Activated naive CD4-positive, alpha-beta T cell treated with Interleukin-2 at 50 U/mL for 16 hours (primary cell): ENCODE measurements around the gene BBS12.
"Not testable (repeated sequence)": the region's sequence is repeated elsewhere in the genome, so short reads cannot be mapped to it uniquely, and the experiment has no call there.

Experiments
- DNase-seq: peaks from one replicate; pipeline ENCODE4 v3.0.0-alpha.2; 2020

Gene BBS12

GRCh38 chr4:122766353-122766705 lies 33.8 kb downstream of the BBS12 start:
- DNase-seq, result no peak

DNA sequence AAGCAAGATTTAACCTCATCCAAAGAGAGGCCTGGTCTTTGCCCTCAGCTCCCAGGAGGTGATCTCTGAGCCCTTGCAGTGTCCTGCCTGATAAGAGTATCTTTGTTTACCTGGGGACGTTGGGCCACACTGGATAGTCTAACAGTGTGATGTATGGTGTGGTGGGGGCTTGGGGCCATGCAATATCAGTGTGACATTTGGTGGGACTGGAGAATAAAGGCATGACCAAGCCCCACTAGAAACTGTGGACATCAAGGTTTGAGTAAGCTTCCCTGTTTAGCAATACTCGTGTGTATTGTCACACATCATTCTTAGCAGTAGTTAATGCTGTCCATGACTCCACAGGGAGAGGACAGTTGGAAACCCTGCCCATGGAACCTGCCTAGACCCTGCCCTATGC lies 34.4 kb downstream of the BBS12 start:
- no peak for DNase-seq

DNA sequence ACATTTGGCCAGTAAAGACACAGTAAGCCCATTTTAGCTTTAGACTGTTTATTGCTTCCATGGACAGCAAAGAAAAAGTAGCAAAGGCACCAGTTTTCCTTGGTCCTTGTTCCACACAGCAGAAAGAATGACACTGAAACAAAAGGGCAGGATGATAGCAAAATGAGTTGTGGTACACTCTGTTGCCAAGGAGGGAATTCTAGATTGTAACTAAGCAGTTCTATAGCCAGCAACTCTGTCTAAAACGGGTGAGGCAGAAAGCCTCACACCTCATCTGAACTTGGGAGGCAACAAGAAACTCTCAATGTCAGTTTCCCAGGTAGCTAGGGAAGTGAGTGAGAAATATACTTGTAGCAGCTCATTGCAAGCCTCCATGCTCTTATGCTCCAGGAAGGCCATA lies 39.2 kb downstream of the BBS12 start:
- DNase-seq, result no peak

DNA sequence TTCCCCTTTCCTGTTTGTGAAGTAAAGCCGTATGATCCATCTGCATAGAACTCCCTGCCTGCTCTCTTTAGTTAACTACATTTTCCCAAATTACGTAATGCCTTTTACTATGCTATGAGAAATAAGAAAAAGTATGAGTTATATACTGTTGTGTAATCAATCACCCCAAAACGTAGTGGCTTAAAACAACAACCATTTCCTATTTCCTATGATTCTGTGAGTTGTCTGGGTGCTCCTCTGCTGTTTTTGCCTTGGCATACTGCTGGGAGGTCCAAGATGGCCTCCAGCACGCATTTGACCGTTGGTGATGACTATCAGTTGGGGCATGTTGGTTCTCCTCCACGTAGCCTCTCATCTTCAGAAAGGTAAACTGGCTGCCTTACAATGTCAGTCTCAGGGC lies 39.8 kb downstream of the BBS12 start:
- no peak for DNase-seq

DNA sequence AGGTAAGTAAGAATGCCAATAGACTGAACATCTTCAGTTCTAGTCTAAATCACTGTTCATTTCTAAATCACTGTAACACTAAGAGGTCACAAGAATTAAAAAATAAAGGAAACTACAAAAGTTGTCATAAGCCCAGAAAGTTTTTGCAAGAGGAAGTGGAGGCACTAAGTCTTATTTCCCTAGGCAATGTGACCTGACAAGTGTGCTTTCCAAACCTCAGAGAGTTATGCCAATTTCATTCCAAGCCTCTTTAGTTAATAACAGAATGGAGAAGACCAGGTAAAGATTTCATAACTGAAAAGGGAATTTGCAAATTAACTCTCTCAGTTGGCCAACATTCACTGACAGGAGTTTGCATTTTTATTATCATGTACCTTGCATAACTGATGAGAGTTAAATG lies 40.5 kb downstream of the BBS12 start:
- no peak for DNase-seq

DNA sequence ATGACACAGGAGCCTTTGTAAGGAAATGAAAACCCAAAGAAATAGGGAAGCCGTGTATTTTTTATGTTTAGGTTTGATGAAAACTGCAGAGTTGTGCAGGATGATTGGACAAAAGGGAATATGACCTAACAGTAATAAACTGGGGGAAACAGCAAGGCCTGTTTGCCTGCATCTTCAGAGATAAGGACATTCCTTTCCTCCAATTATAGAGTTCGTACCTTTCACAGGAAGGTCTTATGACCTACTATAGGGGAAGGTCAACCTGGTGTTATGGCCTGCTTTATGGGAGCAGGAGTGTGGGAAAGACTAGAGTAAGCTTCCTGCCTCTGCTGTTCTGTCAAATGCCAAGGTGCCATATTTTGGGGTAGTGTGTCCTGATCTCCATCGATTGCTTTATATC lies 42.5 kb downstream of the BBS12 start:
- DNase-seq, result no peak

- DNase-seq, result no peak
Measured at GRCh38 chr4:122775987-122776836, 43.7 kb downstream of the BBS12 start.

DNA sequence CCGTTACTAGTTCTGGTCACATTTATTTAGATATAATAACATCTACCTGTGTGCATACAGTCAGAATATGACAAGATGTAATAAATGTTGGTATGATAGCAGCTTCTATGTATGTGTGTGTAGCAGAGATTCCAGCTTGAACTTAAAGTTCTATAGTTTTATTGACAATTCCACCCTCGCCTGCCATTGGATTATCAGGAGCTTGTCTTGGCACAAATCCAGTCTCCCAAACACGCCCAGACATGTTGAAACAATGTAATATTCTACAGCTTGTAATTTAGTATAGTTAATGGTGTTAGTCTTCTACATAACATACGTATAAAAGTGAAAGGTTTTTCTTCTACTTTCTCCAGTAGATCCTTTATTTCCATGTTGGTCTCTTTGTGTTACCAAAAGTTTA lies 44.4 kb downstream of the BBS12 start:
- no peak for DNase-seq

GRCh38 chr4:122777846-122778673 lies 45.6 kb downstream of the BBS12 start:
- no peak for DNase-seq

DNA sequence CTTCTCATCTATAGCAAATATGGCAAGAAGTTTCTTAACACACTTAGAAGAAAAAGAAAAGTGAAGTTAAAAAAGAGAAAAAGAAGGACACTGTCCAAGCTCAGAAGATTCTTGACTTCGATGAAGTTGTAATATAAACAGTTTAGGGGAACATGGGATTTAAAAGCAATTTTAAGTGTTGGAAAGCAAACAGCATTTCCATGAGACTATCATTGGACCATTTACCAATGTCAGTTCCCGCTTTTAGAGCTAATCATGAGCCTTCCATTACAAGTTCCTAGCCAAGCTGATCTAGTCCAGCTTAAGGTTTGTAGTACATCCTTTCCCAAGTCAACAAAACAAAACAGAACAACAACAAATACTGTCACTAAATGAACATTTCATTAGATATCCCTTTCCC lies 49.0 kb downstream of the BBS12 start:
- no peak for DNase-seq

- DNase-seq, result no peak
Measured at GRCh38 chr4:122783301-122784215, 51.1 kb downstream of the BBS12 start.

- no peak for DNase-seq
Measured at GRCh38 chr4:122784261-122784660, 51.8 kb downstream of the BBS12 start.

GRCh38 chr4:122785099-122785498 lies 52.6 kb downstream of the BBS12 start:
- no peak for DNase-seq

DNA sequence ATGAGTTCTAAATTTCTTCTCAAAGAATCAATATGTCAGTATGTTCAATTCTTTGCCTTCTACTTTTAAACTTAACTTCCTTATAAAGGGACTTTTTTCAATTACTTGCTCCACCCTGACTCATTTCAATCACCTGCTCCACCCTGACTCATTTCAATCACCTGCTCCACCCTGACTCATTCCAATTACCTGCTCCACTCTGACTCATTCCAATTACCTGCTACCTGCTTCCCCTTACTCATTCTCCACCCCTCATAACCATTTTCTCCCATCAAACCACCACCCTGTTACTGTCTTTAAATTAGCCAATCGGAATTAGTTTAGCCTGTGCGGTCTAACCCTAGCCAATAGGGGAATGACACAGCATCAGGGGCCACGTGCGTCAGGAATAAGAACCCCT lies 53.8 kb downstream of the BBS12 start:
- DNase-seq, result not testable (repeated sequence)

DNA sequence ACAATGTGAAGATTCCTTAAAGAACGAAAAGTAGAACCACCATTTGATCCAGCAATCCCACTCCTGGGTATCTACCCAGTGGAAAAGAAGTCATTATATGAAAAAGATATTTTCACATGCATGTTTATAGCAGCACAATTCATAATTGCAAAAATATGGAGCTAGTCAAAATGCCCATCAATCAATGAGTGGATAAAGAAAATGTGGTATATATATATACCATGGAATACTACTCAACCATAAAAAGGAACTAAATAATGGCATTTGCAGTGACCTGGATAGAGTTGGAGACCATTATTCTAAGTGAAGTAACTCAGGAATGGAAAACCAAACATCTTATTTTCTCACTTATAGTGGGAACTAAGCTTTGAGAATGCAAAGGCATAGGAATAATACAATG lies 54.4 kb downstream of the BBS12 start:
- DNase-seq, result not testable (repeated sequence)

GRCh38 chr4:122787940-122788339 lies 55.4 kb downstream of the BBS12 start:
- DNase-seq, result no peak

- DNase-seq, result no peak
Measured at GRCh38 chr4:122788935-122789334, 56.4 kb downstream of the BBS12 start.

- no peak for DNase-seq
Measured at GRCh38 chr4:122793811-122794210, 61.3 kb downstream of the BBS12 start.
